Measurements from ENCODE around the gene CERS1. TPM values are rescaled to one million over a fixed set of nuclear protein-coding genes. Genes with fewer than 3 reads are reported as not detected.

Gene CERS1
- total RNA-seq, 1 experiment from 2014 or later, result 0.96 TPM

DNA sequence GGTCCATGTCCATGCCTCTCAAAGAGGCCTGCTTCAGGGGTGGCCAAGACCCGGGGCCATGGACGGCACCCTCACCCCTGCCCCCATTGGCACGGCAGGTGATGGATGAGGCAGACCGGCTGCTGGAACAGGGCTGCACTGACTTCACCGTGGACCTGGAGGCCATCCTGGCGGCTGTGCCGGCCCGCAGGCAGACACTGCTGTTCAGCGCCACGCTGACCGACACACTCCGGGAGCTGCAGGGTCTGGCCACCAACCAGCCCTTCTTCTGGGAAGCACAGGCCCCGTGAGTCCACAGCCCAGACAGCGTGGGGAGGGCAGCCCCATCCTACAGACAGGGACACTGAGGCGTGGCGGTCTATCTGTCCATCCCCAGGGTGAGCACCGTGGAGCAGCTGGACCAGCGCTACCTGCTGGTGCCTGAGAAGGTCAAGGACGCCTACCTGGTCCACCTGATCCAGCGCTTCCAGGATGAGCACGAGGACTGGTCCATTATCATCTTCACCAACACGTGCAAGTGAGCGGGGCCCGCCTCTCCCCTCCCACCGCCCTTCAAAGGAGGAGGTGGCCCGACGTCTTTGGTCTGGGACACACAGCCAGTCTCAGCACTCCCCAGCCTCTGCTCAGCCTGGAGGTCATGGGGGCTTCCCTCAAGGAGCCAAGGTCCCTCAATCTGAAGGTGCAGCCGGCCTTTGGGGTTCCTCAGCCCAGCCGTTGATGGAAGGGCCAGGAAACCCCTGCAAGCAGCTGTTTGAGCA is 26.4 kb upstream of the CERS1 start:
- peaks cover 4 to 31% of the 10 kb centered on the region in 2 experiments; a peak in 3 of 4 replicates for H3K36me3 ChIP-seq (ENCODE audit: control insufficient read depth in 1 of 2, insufficient read depth in 2 of 2, low read length in 2 of 2)
- peaks cover 35% of the 10 kb centered on the region for H3K79me2 ChIP-seq (ENCODE audit: insufficient read depth, low read length)
- ChIA-PET RAD21 (ENCODE audit: low non-redundant PET in 1 of 2, low total read pairs in 2 of 2, uncharacterized antibody in 2 of 2, unreplicated experiment in 2 of 2) (no interaction called here), POLR2A (no interaction called here), CTCF (no interaction called here)
- no peak overlapping the region; the same call in 1 of the 2 replicates for H3K27ac ChIP-seq (ENCODE audit: low read depth, low read length)
- H3K4me2 ChIP-seq (ENCODE audit: low read length), result no peak overlapping the region
- H3K9me3 ChIP-seq (ENCODE audit: control insufficient read depth in 1 of 2, insufficient read depth in 1 of 2, low read depth in 1 of 2, low read length in 2 of 2), result no peaks in the 10 kb centered on the region
- no peak overlapping the region for H3K4me3 ChIP-seq (replicated peaks in 1 of 2; ENCODE audit: low read depth in 1 of 2, low read length in 2 of 2)
- no peak overlapping the region for H3K9ac ChIP-seq (ENCODE audit: low read length)
- H3K9me2 ChIP-seq (ENCODE audit: insufficient read depth), result no peaks in the 10 kb centered on the region
- no peak for ATAC-seq
- intact Hi-C loops (cut with micrococcal nuclease), result no loop called here
- BruUV-seq (replicated peaks), result no TSS peak
- peaks cover 11 to 17% of the 10 kb centered on the region in 2 experiments for H3K4me1 ChIP-seq (ENCODE audit: control insufficient read depth in 1 of 2, insufficient read depth in 2 of 2, low read length in 2 of 2)
- DNase-seq (ENCODE audit: low read depth, low spot score), result no peak
- H3K27me3 ChIP-seq (ENCODE audit: insufficient read depth, low read length), result no peaks in the 10 kb centered on the region
- H4K20me1 ChIP-seq (ENCODE audit: insufficient read depth), result no peaks in the 10 kb centered on the region
- TF ChIP-seq FOSL1 (IDR thresholded peaks at IDR 0.05; ENCODE audit: low read depth) (no peak), CBX3 (IDR thresholded peaks at IDR 0.05; ENCODE audit: low read depth) (no peak), EZH2 (IDR thresholded peaks at IDR 0.05) (no peak), JUND (IDR thresholded peaks at IDR 0.05) (no peak), SP1 (IDR thresholded peaks at IDR 0.05; ENCODE audit: low read depth) (no peak), RAD21 (IDR thresholded peaks at IDR 0.05; ENCODE audit: low read depth) (no peak), ZFX (IDR thresholded peaks at IDR 0.05) (no peak), ELF1 (IDR thresholded peaks at IDR 0.05; ENCODE audit: borderline replicate concordance, low read depth) (no peak), EGR1 (IDR thresholded peaks at IDR 0.05; ENCODE audit: low read depth) (no peak), SIN3A (IDR thresholded peaks at IDR 0.05; ENCODE audit: low read depth) (no peak)
- TF ChIP-seq, protein P1, sequence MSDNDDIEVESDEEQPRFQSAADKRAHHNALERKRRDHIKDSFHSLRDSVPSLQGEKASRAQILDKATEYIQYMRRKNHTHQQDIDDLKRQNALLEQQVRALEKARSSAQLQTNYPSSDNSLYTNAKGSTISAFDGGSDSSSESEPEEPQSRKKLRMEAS (IDR thresholded peaks at IDR 0.05), result no peak
- TF ChIP-seq, protein P2, sequence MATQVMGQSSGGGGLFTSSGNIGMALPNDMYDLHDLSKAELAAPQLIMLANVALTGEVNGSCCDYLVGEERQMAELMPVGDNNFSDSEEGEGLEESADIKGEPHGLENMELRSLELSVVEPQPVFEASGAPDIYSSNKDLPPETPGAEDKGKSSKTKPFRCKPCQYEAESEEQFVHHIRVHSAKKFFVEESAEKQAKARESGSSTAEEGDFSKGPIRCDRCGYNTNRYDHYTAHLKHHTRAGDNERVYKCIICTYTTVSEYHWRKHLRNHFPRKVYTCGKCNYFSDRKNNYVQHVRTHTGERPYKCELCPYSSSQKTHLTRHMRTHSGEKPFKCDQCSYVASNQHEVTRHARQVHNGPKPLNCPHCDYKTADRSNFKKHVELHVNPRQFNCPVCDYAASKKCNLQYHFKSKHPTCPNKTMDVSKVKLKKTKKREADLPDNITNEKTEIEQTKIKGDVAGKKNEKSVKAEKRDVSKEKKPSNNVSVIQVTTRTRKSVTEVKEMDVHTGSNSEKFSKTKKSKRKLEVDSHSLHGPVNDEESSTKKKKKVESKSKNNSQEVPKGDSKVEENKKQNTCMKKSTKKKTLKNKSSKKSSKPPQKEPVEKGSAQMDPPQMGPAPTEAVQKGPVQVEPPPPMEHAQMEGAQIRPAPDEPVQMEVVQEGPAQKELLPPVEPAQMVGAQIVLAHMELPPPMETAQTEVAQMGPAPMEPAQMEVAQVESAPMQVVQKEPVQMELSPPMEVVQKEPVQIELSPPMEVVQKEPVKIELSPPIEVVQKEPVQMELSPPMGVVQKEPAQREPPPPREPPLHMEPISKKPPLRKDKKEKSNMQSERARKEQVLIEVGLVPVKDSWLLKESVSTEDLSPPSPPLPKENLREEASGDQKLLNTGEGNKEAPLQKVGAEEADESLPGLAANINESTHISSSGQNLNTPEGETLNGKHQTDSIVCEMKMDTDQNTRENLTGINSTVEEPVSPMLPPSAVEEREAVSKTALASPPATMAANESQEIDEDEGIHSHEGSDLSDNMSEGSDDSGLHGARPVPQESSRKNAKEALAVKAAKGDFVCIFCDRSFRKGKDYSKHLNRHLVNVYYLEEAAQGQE (IDR thresholded peaks at IDR 0.05; ENCODE audit: low read depth), result no peak
- TF ChIP-seq, protein P3, sequence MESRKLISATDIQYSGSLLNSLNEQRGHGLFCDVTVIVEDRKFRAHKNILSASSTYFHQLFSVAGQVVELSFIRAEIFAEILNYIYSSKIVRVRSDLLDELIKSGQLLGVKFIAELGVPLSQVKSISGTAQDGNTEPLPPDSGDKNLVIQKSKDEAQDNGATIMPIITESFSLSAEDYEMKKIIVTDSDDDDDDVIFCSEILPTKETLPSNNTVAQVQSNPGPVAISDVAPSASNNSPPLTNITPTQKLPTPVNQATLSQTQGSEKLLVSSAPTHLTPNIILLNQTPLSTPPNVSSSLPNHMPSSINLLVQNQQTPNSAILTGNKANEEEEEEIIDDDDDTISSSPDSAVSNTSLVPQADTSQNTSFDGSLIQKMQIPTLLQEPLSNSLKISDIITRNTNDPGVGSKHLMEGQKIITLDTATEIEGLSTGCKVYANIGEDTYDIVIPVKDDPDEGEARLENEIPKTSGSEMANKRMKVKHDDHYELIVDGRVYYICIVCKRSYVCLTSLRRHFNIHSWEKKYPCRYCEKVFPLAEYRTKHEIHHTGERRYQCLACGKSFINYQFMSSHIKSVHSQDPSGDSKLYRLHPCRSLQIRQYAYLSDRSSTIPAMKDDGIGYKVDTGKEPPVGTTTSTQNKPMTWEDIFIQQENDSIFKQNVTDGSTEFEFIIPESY (IDR thresholded peaks at IDR 0.05; ENCODE audit: extremely low read depth, insufficient replicate concordance, low read length), result no peak
- no peak overlapping the region for H2AFZ ChIP-seq (ENCODE audit: low read depth, low read length, poor library complexity, severe bottlenecking)

All from HCT116 (cell line).